Activated CD4-positive, alpha-beta T cell treated with anti-CD3 and anti-CD28 coated beads for 1 hour (primary cell): ENCODE measurements around the gene POU3F2.

Source experiments
- DNase-seq: peaks from one replicate; pipeline ENCODE4 v3.0.0-alpha.2; 2020

The POU3F2 gene

DNA sequence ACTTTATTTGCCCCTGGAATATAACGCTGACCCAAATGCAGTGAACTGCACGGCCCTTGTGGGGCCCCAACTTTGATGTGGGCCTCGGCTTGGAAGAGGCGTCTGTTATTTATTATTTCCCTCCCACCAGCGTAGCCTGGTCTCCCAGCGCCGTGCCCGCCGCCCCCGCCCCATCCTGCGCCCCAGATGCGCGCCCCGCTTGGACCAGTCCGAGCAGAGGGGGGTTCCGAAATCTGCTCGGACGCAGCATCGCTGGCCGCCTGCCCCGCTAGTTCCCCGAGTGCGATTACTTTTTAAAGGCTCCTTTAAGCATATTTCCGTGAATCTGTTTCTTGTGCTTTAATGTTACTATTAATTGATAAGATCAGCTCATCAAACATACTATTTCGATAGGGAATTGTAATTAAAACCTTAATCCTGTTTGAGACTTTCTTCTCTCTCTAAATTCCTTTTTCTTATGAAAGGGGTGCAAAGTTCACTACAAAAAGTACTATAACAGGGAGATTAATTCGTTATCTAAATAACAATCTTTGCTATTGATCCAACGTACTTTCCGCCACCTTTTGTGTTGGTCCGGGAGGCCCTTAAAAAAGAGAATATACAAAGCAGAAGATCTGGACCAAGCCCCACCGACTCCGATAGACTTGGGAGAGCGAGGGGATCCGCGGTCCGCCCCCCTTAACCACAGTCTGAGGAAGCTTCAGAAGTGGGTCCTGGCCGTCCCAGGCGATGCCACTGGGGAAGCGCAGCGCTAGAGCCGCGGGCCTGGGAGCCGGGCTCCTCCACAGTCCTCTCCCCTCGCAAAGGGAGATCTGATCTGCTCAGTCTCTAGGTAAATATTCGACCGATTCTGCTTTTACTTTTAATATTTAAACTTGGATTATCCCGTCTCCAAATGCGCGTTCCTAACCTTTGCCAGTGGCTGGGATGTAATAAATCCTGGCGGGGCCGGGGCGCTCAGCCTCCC, 10.2 kb downstream of the POU3F2 start:
- DNase-seq = no peak

DNA sequence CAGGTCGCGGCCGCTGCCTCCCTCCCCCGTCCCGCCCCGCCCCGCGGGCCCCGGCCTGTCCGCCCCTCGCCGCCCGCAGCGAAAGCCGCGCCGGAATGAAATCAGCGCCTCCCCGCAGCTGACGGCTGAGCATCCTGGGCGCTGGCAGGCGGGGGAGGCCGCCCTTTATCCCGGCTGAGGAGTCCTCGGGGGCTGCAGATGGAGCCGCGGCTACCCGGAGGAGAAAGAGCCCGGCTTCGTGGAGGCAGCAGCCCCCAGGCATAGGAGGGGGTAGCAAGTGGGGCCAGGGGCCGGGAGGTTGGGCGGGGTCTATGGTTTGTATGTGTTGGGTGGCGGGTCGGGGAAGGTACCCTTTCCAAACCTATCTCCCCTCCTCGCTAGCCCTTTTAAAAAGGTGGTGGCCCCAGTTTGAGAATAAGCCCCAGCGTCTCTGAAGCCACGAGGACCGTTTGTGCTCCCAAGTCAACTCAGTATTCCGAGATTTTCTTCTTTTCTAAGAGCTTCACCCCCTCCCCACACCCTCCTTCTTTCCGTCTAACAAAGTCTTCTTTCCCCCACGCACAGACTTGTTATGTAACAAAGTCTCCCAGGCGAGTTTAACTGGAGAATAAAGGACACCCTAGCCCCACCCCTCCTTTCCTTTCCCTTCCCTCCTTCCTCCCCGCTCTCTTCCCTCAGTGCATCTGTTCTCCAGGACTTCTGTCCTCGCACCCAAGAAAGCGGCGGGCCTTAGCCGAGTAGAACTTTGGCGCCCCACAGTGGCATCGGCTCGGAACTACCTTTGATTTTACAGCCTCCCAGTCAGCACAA, 11.0 kb downstream of the POU3F2 start:
- peak; percentile 49 for DNase-seq

DNA sequence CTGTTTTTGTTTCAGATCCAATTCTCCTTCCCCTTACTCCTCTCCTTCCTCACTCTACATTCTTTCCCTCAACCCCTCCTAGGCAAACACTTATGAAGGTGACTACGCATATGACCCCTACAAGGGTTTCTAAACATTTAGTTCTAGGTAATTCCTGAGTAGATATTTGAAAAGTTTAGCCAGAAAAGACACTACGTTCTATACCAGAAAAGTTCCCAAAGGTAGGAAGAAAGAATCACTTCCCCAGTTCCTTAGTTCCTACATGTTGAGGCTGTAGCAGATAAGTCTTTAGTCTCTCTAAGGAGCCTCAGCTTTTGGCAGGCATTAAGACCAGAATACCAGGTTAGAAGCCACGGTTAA, 11.6 kb downstream of the POU3F2 start:
- no peak for DNase-seq

DNA sequence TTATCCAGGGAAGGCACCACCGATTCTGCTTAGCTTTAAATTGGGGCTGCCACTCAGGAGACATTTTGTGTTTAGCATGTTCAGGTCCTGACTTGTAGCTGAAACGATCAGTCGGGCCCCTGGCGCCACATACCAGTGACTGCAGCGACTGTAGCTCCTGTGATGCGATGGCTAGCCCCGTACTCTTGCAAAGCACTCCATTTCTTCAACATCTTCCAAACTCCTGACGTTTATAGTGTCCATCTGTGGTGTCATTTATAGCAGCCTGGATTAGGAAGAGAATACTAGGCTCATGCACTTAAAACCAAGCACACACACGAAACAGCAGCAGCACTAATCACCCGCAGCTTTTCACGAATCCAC, 13.0 kb downstream of the POU3F2 start:
- no peak for DNase-seq

DNA sequence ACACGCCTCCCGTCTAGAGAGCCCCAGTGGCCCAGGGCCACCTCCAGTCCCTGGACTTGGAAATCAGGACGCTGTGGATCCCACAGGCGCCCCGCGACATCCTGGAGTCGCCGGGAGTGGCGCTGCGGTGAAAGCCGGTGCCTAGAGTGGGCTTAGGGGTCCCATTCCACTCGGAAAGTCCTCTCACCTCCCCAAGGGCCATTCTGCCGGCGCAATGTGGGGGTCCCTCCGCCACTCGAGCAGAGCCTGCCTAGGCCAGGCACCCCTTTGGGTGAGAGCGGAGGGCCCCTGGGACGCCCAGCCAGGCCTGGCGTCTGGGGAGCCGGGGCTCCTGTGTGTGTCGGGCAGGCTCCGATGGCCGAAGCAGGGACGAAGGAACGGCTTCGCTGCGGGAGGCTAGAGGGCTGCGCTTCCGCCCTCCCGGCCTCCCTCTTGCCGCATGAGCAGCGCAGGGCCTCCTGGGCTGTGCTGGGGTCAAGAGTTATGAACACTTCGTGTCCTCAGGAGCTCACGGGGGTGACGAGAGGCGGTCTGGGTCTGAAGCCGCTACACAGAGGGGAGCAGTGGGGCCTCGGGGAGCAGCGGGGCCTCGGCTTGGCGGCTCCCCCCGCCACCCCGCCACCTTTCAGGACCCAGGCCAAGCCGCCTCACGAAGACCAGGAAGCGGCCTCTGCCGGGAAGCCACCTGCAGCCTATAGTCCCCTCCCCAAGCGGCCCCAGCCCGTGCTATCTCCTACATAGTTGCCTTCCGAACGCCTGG, 13.6 kb downstream of the POU3F2 start:
- DNase-seq = no peak

DNA sequence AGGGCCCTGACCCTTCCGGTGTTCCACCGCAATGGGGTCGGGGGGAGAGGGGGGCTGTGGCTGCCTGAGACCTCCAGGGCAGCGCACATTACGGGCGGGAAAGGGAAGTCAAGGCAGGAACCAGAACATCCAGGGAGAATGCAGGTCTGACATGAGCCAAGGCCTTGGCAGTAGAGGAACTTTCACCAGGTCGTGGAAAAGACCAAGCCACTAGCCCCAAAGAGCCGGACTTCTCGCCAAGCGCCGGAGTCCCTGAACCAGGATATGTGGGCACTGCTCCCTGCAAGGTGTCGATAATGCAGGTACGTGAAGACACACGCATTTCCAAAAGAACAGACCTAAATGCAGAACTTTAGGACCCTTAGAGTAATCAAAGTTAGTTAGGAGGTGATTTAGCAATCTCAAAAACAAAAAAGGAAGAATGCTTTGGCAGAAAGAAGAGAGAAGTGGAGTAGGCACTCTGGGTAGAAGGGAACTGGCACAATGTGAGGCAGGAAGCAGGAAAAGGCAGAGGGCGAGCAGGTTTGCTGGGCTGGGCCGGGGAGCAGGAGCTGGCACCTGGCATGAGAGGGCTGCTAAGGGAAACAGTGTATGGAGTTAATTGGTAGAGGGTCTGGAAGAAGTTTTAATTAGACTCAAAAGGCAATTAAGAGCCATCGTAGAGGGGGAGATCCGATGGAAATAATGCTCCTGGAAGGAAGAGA, 14.3 kb downstream of the POU3F2 start:
- no peak for DNase-seq

DNA sequence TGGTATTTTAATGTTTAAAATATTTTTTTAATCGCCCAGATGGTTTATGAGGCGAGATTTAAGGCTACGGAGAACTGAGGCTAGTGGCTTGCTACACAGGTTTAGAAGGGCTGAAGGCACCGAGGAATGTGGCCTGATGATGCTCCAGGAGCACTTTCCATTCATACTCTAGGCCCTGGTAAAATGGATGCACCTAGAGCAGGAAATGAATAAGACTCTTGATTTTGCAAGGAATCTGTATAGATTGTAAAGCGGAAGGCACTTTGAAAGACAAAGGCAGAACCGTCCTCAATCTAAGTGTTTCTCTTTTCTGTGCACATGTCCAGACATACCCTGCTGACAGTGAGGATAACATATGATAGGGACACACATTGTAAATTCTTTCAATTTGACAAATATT, 30.1 kb downstream of the POU3F2 start:
- no peak for DNase-seq

- no peak for DNase-seq
Observed at GRCh38 chr6:98871057-98871456, 36.7 kb downstream of the POU3F2 start.

- no peak for DNase-seq
Observed at GRCh38 chr6:98871821-98872220, 37.4 kb downstream of the POU3F2 start.

- DNase-seq = no peak
Observed at GRCh38 chr6:98875375-98875774, 41.0 kb downstream of the POU3F2 start.

DNA sequence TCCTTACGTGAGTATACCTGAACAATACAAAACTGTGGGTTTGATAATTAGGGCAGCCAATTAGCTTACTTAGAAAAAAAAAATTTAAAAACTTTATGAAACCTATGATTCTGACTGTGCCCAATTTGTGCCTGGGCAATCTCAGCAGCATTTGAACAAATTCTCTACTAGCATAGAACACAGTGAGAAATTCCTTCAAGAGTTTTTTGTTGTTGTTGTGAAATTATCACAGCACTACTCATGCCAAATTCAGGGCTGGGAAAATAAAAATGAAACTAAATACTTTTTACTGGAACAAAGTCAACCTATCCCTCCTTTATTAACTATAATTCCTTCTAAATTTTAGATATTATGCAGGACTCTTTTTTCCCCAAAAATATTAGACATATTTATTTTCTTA, 42.9 kb downstream of the POU3F2 start:
- no peak for DNase-seq

DNA sequence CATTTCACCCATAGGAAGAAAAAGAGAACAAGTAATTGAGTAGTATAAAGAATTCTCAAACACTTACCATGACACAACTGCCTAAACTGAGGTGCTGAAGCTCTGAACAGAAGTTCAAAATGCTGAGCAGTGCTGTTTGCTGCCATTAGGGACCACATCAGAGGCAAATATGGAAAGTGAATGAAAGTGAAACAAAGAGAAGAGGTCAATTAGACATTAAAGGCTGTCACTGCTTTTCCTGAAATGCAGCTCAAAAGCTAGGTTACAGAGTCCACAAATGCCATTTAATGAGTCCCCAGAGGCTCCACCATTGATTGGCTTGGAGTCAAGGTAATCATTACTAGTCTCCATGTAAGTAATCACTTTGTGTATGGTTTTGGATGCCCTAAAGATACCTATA, 46.1 kb downstream of the POU3F2 start:
- no peak for DNase-seq

DNA sequence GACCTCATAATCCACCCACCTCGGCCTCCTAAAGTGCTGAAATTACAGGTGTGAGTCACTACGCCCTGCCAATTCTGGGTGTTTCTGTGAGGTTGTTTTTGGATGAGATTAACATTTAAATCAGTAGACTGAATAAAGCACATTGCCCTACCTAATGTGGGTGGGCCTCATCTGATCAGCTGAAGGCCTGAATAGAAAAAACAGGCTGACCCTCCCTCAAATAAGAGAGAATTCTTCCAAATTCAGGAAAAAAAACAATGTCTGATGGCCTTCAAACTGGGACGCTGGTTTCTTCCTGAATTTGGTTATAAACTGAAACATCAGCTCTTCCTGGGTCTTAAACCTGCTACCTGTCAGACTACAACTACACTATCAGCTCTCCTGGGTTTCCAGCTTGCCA, 51.0 kb downstream of the POU3F2 start:
- DNase-seq = no peak

GRCh38 chr6:98887650-98888049, 53.3 kb downstream of the POU3F2 start:
- no peak for DNase-seq
